ENCODE results near the gene B4GALT7. TPM values are rescaled to one million over a fixed set of nuclear protein-coding genes. Genes with fewer than 3 reads are reported as not detected.

The B4GALT7 gene, protein sequence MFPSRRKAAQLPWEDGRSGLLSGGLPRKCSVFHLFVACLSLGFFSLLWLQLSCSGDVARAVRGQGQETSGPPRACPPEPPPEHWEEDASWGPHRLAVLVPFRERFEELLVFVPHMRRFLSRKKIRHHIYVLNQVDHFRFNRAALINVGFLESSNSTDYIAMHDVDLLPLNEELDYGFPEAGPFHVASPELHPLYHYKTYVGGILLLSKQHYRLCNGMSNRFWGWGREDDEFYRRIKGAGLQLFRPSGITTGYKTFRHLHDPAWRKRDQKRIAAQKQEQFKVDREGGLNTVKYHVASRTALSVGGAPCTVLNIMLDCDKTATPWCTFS
- 34.2 and 36.7 TPM in 2 replicates for total RNA-seq

DNA sequence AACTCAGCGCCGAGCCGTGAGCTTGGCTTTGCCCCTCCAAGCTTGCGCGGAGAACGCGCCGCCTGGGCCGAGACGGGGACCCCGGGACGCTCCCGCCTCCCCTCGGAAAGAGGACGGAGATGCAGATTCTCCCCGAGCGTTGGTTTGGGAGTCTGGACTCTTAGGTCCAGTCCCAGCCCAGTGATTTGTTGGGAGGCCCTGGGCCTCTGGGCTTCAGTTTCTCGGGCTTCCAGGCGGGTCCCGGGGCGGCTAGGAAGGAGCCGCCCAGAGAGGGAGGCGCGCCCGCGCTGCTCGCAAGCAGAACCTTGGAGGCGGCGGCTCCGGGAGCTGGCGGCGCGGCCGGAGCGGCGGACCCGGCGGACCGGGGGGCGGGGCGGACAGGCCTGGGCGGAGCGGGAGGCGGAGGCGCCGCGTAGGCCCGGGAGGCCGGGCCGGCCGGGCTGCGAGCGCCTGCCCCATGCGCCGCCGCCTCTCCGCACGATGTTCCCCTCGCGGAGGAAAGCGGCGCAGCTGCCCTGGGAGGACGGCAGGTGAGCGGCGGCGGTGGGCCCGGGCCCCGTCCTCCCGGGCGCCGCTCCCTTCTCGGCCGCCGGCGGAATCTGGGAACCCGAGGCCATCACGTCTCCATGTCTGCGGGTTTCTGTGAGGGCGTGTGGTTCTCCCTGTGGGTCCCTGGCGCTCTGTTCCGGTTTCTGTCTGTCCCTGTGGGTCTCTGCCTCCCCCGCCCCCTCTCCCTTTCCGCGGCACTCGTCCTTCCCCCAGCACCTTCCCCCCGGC lies at the start of gene B4GALT7:
Gene B4GALT7, plus strand, starts transcription at position 402 of the 777 bp plus-strand sequence. Its CDS starts 79 bp downstream, at position 481.

DNA sequence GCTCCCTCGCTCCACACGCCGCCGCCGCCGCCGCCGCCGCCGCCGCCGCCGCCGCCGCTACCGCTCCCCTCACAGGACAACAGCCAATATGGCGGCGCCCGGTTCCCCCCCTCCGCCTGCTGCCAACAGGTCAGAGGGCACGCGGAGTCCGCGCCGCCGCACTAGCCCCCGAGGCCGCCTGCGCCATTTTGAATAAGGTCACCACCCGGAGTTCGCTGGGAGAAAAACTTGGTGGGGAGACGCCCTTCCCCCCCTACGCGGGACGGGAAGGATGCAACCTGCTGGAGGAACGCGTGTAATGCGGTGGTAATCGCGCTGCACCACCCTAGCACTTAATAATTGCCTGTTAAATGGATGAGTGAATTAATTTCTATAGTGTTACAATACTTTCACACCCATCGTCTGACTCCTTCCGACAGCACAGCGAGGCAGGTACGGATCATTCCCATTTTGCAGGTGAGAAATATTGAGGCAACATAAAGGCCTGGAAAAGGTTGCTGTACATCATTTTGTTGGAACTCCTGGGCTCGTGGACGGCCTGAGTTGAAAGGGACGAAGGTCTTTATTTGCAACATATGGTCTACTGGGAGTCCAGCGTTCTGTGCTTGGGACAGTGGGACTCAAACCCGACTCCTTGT lies 45.3 kb upstream of the B4GALT7 start, which contains the start of gene FAM193B:
Gene FAM193B, minus strand, starts transcription at position 90 of the 638 bp plus-strand sequence. CDS start 105 bp downstream, outside the sequence.

DNA sequence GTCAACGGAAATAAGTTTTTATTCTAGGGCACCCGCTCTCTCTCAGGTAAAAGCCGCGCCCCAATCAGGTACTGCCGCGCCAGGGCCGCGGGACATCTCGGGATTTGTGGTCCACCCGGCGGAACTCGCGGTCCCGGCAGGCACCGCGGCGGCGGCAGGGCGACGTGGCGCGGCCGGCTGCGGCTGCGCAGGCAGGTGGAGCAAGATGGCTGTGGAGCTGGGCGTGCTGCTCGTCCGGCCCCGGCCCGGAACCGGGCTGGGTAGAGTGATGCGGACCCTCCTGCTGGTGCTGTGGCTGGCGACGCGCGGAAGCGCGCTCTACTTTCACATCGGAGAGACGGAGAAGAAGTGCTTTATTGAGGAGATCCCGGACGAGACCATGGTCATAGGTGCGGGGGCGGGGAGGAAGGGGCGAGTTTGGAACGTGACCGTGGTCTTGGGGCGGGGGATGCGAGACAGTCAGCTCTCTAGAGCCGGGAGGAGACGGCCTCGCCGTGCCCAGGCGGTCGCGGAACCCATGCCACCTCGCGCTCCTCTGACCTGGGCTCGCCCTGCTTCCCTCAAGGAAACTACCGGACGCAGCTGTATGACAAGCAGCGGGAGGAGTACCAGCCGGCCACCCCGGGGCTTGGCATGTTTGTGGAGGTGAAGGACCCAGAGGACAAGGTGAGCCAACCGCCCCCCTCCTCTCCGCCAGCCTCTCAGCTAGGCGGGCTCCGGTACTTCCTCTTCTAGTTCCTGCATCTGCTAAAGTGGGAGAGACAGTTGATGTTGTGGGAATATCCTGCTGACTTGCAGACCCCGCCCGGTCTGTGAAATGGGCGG lies 7.7 kb upstream of the B4GALT7 start, which contains the start of gene TMED9:
Gene TMED9, plus strand, starts transcription at position 194 of the 825 bp plus-strand sequence. Its CDS starts 12 bp downstream, at position 206.

Other genes with a start within 250 kb of the B4GALT7 start
- 234 and 285 TPM in 2 replicates for gene LMAN2, start 248.5 kb upstream of the B4GALT7 start, total RNA-seq
- 0.49 and 1.7 TPM in 2 replicates for gene RGS14, start 242.2 kb upstream of the B4GALT7 start, total RNA-seq
- not detected in 2 replicates for gene SLC34A1, start 215.7 kb upstream of the B4GALT7 start, total RNA-seq
- gene PFN3, start 199.5 kb upstream of the B4GALT7 start, total RNA-seq = not detected in 2 replicates
- 0.12 TPM in 1 of 2 replicates, not detected in the other for gene F12, start 190.6 kb upstream of the B4GALT7 start, total RNA-seq
- 17.0 and 18.3 TPM in 2 replicates for gene GRK6, start 173.5 kb upstream of the B4GALT7 start, total RNA-seq
- gene PRR7, start 153.3 kb upstream of the B4GALT7 start, total RNA-seq = 8.6 and 14.6 TPM in 2 replicates
- gene DBN1, start 126.5 kb upstream of the B4GALT7 start, total RNA-seq = 130 and 152 TPM in 2 replicates
- gene PDLIM7, start 102.5 kb upstream of the B4GALT7 start, total RNA-seq = 258 and 260 TPM in 2 replicates
- 1.9 and 3.9 TPM in 2 replicates for gene DOK3, start 90.3 kb upstream of the B4GALT7 start, total RNA-seq
- gene DDX41, start 83.2 kb upstream of the B4GALT7 start, total RNA-seq = 52.9 and 63.6 TPM in 2 replicates
- gene FAM193B, start 45.6 kb upstream of the B4GALT7 start, total RNA-seq = 32.9 and 39.8 TPM in 2 replicates
- gene TMED9, start 7.9 kb upstream of the B4GALT7 start, total RNA-seq = 133 and 136 TPM in 2 replicates
- gene FAM153A, start 182.8 kb downstream of the B4GALT7 start, total RNA-seq = 0.24 TPM in 1 of 2 replicates, not detected in the other

Data from hair follicle dermal papilla cell (primary cell).